Head of caudate nucleus (tissue), 42 donors: ENCODE data around the gene RBM47.
"Not testable (repeated sequence)": the region's sequence is repeated elsewhere in the genome, so short reads cannot be mapped to it uniquely, and the experiment has no call there.

Experiments
- DNase-seq, 42 donors: peaks; one replicate each; pipeline versions ENCODE4 v3.0.0 to v3.0.0-alpha.2; 2020 to 2021; ENCODE audit warnings: mixed read lengths in 7 of 42
- intact Hi-C: fragments of 100-400 bp; cut with DNase I; formaldehyde crosslinking; loops from one replicate; pipeline ENCODE4 v1.15.0; 2022

The RBM47 gene

DNA sequence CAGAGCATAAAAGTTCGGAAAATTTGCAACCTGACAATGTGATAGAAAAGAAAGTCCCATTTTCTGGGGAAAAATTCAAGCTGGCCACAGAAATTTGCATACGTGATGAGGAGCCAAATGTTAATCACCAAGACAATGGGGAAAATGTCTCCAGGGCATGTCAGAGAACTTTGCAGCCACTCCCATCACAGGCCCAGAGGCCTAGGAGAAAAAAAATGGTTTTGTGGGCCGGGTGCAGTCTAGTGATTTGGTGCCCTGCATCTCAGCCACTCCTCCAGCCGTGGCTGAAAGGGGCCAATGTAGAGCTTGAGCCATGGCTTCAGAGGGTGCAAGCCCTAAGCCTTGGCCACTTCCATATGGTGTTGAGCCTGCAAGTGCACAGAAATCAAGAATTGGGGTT lies 223.3 kb downstream of the RBM47 start:
- intact Hi-C loops: no loop called here
- DNase-seq: no peak

DNA sequence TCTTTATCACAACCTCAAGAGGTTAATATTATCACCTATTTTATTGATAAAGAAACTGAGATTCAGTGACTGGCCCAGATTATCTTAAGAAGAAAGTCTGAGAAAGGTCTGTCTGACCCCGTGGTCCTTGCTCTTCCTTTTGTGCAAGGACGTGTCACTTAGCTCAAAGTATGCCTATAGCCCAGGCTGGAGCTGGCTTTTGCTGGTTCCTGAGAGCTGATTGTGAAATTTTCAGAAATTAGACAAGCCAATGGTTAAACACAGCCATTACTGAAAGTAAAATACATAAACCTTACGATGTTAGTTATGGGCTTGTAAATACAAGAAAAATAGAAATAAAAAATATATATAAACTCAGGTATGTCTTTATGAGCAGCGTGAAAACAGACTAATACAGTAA lies 224.5 kb downstream of the RBM47 start:
- no peak for DNase-seq
- intact Hi-C loops: no loop called here

DNA sequence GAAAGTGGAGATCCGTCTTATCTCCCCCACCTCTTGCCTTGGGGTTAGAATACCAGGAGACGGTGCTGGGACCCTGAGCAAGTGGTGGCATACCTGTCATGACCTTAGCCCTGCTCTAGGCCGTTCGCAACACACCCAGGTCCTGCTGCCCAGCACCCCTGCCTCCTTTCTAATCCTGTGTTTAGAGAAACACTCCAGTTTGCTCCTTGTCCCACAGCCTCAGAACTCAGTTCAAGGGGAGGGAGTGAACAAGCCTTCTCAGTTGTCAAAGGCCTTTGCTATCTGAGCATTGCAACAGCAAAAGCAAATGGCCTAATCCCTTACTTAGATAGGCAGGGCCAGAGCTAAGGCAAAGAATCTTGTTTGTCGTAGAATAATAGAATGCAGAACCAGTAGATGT lies 226.6 kb downstream of the RBM47 start:
- DNase-seq: no peak
- intact Hi-C loops: no loop called here

DNA sequence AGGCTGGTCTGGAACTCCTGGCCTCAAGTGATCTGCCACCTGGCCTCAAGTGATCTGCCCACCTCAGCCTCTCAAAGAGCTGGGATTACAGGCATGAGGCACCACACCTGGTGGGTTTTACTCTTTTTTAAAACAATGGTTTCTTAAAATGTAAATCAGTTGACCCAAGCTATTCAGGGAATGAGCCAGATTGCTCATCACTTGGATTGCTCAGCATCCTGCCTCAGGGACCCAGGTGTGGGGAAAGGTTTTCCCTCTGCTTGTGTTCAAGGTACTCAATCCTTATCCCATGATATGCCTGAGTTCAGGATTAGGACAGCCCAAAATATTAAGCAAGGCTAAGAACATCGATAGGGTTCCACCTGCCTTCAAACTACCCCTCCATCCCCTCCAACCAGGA lies 227.1 kb downstream of the RBM47 start:
- intact Hi-C loops: no loop called here
- no peak for DNase-seq

DNA sequence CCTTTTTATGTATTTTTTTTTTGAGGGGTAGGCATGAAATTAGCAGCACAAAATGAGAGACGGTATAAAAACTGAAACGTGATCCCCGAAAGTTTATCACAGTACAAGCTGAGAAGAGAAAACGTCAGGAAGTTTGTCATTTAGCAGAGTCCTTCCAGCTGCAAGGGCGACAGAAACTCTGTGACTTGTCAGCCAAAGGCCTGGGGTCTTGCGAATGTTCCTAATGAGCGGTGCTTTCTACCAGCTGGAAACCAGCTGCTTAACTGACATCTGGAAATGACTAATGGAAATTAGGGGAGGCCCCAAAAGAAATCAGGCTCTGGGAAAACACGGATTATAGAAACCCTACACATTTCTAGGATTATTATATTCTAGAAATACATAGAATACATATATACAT lies 228.0 kb downstream of the RBM47 start:
- intact Hi-C loops: no loop called here
- DNase-seq: no peak

DNA sequence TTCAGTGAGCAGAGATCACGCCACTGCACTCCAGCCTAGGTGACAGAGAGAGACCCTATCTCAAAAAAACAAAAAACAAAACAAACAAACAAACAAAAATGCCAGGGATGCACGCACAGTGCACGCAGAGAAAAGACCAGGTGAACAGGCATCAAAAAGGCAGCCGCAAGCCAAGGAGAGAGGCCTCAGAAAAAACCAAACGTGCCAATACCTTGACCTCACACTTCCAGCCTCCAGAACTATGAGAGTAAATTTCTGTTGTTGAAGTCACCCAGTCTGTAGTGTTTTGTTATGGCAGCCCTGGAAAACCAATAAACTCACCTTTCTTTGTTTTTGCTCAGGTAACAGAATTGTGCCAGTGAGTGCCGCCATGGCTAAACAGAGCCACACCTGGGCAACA lies 228.6 kb downstream of the RBM47 start:
- intact Hi-C loops: no loop called here

DNA sequence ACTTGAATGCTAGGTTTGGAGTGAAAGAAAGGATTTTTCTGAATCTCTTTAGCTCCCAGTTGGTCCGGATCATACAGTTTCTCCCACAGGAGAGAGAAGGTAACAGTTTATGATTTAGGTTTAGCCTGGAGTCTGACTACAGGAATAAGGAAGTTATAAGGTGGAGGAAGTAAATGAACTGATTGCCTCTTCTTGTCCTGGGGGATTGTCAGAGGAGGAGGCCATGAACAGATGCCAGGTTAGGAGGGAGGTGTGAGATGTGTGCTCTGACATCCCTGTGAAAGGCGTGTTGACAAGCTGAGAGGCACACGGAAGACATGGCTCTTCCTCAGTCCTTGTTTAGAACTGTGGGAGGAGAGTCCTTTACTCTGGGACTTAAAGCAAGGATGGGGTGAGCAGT lies 230.1 kb downstream of the RBM47 start:
- DNase-seq: no peak
- intact Hi-C loops: no loop called here

More for the DNA sequence above, 228.6 kb downstream of the RBM47 start:
- no peak for DNase-seq

DNA sequence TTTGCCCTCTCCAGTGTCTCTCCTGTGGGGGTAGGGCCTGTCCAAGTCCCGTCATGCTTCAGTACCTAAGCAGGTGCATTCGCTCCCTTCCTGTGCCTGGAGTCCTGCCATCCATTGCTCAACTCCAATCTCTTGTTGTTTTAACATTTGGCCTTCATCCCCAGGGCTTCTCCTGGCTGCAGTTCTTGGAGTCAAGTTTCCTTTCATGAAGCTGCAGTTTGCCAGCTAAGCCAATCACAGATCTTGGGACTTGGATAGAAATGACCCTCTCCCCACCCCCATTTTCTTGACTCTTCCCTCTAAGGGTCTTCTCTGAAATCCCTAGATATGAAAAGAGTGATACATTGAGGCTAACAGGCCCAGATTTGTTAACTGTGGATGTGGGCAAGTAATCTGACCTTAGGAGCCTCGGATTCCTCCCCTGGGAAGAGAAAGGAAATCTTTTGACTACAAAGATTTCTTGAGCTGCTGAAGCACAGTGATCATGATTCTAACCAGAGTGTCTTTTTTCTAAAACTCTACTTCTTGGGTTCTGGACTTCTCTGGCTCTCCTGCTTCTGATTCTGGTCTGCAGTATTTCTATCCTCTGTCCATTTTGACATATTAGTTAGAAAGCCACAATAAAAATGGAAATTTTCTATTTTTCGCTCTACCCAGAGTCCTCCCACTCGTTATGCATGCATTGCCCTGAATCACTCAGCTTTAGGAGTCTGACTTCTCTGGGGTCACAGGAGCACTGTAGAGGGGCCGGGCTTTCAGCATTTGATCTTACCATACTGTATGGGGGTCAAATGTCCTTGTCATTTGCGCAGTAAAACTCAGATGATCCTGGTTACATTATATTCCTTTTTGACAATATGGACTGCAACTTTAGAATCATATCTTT lies 233.5 kb downstream of the RBM47 start:
- intact Hi-C loops: no loop called here
- no peak for DNase-seq

DNA sequence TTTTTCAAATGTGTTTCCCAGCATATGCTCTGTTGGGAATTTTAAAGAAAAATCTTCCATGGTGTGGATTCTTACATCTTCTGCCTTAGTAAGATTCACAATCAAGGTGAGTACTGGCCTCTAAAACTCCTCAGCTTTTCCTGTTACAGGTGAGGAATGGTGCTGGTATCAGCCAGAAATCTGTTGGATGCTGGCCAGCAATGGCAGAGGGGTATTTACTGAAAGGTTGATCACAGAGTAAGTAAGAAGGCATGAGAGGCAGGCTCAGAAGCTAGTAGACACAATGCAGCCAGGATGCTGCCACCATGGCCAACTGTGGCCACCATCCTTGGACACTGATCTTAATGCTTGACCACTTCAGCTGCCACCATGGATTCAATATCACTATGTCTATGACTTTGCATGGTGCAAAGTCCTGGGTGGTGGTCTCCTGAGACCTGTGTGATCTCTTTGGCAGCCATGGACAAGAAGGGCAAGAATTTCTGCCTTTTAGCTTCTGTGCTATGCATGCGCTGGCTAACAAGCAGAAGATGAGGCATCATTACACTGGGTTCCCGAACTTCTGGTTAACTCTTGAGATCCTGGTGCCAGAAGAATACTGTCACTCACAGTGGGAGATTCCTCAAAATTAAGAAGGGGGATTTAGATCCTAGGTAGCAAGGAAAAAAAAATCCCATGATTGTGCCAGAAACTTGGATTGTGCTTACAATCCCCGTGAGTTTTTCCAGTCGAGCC lies 234.3 kb downstream of the RBM47 start:
- no peak for DNase-seq
- intact Hi-C loops: no loop called here

DNA sequence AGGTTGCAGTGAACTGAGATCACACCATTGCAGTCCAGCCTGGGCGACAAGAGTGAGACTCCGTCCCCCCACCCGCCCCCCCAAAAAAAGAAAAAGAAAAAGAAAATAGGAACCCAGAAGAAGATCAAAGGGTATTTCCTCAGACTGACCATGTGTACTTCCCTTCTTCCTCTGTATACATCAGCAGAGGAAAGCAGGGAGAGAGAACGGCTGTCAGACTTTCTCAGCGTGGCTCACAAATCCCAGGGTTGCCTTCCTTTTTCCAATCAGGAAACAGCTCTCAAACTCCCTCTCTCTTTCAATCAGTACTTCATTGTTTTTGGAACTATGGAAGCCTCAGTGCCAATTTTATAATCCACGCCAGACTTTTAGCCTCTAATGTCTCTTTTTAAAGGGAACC lies 235.4 kb downstream of the RBM47 start:
- no peak for DNase-seq
- intact Hi-C loops: no loop called here

DNA sequence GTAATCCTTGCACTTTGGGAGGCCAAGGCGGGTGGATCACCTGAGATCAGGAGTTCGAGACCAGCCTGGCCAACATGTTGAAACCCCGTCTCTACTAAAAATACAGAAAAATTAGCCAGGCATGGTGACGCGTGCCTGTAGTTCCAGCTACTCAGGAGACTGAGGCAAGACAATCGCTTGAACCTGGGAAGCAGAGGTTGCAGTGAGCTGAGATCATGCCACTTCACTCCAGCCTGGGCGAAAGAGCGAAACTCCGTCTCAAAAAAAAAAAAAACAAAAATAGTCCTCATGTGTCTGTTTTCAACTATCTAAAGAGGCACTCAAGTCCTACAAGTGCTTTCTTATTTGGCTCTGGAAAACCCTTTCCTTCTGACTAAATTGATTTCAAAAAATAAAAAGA lies 237.4 kb downstream of the RBM47 start:
- intact Hi-C loops, DNase-seq: not testable (repeated sequence)

DNA sequence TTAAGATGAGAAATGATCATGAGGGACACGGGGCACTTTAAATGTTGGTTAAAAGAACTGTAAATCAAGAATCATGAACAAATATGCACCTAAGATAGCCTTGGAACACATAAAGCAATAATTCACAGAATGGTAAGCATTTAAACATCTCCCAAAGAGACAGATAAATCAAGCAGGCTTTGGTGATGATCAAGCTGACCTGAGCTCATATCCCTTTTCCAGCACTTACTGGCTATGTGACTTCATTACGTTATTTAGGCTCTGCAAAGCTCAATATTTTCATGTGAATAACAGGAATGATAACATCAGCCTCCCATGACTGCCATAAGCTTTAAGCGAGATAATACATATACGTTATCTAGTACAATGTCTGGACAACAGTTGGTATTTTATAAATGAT lies 239.7 kb downstream of the RBM47 start:
- intact Hi-C loops: no loop called here

DNA sequence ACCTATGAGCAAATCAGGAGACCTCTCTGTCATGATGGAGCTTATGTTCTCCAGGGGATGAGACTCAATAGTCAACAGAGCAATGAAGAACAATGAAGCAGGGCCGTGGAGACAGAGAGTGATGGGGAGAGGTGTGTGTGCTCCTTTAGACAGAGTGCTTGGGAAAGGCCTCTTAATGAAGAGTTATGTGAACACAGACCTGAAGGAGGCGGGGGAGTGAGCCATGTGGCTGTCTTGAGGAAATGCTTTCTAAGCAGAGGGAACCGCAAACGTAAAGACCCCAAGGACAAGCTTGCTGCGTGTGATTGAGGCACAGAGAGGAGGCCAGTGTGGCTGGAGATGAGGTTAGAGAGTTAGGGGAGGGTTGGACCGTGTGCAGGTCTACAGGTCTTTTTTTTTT lies 241.4 kb downstream of the RBM47 start:
- DNase-seq: no peak
- intact Hi-C loops: no loop called here

More for the DNA sequence above, 239.7 kb downstream of the RBM47 start:
- DNase-seq: no peak

DNA sequence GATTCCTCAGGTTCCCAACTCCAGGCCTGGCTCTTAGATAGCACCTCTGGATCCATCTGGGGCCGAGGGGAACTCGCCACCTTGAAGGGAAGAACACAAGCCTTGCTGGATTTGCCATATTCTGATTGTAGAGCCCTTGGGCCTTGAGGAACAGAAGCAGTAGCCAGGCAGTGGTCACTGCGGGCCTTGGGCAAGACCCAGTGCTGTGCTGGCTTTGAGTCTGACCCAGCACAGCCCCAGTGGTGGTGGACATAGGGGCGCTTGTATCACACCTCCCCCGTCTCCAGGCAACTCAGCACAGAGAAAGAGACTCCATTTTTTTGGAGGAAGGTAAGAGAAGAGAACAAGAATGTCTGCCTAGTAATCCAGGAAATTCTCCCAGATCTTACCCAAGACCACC lies 249.0 kb downstream of the RBM47 start:
- DNase-seq: no peak
- intact Hi-C loops: no loop called here

DNA sequence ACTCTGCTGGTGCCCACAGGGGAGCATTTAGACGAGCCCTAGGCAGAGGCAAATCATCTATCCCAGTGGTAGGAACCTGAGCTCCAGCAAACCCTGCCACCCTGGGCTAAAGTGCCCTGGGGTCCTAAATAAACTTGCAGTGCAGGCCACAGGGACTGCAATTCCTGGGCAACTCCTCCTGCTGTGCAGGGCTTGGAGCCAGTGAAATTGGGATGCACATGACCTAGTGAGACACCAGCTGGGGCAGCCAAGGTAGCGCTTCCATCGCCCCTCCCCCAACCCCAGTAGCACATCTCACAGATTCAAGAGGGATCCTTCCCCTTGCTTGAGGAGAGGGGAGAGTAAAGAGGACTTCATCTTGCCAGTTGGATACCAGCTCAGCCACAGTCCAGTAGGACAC lies 250.4 kb downstream of the RBM47 start:
- intact Hi-C loops: no loop called here
- DNase-seq: no peak

DNA sequence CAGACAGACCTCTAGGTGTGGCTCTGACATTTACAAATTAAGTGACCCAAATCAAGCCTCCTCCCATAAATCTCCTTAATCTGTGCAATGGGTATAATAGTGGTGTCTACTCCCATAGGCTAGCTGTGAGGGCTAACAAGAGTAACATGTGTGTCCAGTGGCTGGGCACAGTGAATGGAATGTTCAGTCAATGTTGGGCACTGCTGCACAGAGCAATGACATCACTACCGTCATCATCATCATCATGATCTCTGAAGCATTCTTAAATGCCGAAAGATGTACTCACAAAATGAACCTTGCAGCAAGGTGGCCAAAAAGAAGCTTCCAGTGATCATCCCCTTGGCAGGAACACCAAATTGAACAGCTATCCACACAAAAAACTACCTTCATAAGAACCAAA lies 251.0 kb downstream of the RBM47 start:
- intact Hi-C loops: no loop called here
- no peak for DNase-seq

DNA sequence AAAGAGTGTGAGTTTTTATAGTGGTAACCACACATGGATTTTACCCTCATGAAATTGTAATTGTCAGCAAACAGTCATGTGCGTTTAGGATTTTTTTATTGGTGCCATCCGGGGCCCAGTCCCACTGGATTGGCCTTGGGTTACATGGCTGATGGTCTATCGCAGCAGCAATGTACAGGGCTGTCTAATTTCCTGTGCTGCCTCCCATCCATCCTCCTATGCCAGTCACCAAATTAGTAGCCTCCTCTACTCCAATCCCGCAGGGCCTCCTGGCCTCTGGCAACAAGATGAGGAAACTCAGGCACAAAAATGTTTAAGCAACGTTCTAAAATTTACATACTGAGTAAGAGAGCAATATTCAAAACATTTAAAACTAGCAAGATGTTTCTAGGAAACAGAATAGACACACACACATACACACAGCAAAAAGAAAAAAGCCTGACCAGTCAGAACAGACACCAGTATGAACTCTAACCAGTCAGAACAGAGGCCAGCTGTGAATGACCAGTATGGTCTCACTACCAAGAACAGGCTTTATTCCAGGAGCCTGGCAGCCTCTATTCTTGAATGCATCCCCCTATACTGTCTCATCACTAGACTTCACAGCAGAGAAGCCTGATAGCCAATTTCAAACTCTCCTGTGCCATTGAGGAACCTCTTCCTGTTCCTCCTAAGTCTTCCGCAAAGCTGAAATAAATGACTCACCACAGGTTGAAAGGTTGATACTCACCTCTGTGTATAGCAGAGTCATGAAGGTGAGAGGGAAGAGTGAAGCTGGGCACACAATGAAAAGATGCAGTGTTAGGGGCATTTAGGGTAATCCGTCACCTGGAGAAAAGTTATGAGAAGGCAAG lies 251.9 kb downstream of the RBM47 start:
- DNase-seq: no peak
- intact Hi-C loops: no loop called here

DNA sequence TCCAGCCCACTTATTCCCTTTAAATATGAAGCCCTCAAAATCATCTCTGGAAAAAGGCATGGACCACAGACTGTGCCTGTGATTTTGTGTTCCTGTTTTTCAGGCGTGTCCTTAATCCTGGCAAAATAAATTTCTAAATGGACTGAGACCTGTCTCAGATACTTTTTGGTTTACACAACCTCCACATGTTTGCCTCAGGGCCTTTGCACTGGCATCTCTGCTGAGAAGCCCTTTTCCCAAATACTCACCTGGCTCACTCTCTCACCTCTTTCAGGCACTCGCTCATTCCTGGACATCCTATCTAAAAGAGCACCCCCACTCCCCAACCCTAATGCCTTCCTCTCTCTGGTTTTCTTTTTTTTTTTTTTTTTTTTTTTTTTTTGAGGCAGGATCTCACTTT lies 254.0 kb downstream of the RBM47 start:
- no peak for DNase-seq
- intact Hi-C loops: no loop called here

DNA sequence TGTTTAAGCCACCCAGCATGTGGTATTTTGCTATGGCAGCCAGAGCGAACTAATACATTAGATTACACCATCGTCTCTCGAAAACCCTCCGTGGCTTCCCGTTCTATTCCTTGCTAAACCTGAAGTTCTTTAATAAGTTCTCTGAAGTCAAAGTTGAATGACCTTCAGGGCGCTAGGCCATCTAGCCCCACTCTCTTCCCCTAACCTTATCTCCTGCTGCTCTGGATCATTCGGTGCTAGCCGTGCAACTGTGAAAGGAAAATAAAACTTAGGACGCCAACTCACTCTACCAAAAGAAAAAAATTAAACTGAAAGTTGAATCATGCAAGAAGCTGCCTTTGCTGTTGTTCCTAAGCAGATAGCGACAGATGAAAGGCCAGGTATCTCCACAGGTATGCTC lies 254.6 kb downstream of the RBM47 start:
- intact Hi-C loops: no loop called here
- no peak for DNase-seq

DNA sequence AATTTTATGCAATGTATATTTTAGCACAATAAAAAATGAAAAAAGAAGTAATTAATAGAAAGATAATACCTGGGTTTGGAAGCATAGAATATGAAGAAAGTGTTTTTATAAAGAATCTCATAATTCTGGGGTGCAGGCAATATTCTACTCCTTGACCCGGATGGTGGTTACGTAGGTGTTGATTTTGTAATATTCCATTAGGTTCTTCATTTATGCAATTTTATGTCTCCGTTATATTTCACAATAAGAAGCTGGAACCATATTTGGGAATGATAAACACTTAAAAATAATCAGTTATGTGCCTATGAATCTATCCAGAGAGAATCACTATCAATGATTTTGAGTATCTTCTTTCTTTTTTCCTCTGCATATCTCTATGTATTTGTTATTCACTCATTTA lies 256.0 kb downstream of the RBM47 start:
- intact Hi-C loops: no loop called here
- DNase-seq: no peak
